GM19463 (cell line): ENCODE results near the gene CPHXL.

Experiments
- ATAC-seq: cut with Tn5 transposase; IDR thresholded peaks from one replicate; pipeline ENCODE4 v1.9.1; 2021; ENCODE audit warnings: mild to moderate bottlenecking, moderate library complexity; ENCODE audit not compliant: unreplicated experiment

The CPHXL gene

DNA sequence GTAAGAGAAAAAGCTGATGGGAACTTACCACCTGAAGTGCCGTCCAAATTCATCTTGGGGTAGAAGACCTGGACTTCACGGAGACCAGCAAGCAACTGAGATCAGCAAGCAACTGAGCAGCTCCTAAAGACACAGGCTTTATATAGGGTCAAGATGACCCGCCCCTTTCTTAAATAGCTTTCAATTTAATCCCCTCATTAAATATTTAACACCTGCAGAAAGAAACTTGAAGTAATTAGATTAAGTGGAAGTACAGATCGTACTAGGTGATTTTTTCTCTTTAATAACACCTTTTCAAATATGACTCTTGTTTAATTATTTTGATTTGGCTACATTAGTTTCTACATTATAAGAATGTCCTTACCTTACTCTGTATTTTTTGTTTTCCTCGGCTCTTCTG, at the start of gene CPHXL:
TSS of gene CPHXL (minus strand) at position 101 of the 400 bp plus-strand sequence. CDS start at position 53, 48 bp downstream.
- ATAC-seq = no peak

DNA sequence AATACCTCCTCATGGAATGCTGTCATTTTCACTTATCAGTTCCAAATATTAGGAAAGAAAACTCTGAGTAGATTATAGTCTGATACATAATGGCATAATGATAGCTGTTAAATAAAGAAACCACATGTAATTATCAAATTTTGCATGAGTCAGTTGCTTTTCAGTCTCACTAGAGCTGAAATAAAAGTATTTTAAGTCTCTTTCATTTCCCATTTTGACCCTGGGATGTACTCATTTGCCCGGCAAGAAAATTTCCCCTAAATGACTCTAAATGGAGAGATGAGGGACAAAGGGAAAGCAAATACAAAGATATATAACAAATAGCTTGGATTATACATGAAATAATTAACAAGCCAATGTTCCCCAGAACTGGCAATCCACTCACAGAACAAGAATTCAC, 47.9 kb upstream of the CPHXL start:
- ATAC-seq = no peak

DNA sequence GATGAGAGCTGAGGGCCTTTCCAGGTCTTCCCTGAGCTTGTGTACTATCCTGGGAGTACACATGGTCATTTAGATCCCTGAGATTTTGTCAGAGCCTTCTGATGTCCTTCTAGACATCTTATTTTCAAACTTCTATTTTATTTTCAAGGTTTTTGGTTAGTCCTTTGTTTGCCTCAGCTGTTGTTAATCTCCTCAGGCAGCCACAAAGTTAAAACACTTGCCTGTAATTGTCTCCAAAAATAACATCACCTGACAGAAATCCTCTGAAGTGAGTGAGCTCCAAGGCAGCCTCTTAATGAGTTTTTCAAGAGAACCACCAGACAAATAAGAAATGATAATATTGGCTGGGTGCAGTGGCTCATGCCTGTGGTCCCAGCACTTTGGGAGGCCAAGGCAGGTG, 43.8 kb upstream of the CPHXL start:
- no peak for ATAC-seq

DNA sequence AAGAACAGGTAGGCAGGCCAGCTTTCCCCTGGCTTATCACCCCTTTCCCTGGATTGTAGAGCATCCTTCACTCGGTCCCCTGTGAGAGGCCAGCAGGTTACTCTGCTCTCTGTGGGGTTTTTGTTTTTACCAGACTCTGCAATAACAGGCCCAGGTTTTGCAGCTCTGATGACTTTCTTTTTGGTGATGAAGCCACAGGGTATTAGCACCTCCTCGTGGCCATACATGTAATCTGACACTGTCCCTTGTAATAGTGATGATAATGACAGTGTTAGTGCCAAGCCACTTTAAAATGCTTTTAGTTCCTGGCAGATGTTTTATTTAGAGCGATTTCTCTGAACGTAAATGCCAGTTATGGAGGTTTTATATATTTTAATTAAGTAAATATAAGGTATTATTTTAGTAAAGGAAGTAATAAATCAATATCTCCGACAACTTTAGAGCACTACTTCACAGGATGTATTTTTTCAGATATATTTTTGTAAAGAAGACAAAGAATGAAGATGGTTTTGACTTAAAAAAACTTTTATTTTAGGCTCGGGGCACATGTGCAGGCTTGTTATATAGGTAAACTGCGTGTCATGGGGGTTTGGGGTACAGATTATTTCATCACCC, 38.0 kb upstream of the CPHXL start:
- ATAC-seq = peak; percentile 84

DNA sequence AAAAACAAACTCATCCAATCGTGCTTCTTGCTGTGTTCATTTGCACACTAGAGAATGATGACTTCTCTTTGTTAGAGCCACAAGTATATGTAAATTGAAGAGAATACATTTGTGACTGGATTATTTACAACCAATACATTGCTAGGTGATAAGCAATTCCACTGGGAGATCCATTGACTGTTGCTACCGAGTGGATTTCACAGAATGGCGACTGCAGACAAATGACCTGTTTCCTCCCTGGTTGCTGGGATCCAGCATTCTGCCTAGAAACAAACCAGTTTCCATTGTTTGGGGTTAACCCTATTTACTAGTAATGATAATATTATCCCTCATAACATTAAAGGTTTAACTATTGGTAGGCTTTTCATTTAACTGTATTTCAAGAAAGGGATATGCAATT, 36.9 kb upstream of the CPHXL start:
- ATAC-seq = no peak

DNA sequence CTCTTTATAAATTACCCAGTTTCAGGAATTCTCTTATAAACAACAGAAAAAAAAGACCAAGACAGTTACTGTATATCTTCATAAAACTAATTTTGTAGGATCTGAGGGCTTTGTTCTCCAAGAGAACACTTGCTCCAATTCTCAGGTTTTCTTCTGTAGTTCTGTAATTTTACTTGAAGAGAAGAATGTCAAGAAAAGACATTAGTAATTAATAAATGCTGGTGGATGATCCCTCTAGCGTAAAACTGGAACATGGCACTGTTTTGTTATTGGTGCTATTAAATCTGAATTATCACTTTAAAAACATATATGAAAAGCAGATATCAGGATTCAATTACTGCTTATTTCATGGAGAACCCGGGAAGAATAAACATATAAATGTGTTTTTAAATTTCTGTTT, 36.5 kb upstream of the CPHXL start:
- ATAC-seq = no peak

DNA sequence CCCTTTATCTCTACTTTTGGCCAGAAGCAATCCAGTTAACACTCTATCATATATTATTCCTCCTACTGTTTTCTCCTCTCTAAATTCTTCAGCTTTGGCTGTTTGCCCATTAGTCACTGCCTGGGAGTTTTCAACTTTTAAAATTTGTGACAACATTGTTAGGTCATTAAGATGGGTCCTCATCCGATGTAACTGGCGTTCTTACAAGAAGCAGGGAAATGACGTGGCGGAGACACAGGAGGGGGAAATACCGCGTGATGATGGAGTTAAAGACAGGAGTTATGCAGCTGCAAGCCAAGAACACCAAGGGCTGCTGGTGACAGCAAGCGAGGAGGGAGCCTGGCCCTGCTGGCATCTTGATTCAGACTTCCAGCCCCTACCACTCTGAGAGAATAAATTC, 34.8 kb upstream of the CPHXL start:
- ATAC-seq = peak; percentile 15

DNA sequence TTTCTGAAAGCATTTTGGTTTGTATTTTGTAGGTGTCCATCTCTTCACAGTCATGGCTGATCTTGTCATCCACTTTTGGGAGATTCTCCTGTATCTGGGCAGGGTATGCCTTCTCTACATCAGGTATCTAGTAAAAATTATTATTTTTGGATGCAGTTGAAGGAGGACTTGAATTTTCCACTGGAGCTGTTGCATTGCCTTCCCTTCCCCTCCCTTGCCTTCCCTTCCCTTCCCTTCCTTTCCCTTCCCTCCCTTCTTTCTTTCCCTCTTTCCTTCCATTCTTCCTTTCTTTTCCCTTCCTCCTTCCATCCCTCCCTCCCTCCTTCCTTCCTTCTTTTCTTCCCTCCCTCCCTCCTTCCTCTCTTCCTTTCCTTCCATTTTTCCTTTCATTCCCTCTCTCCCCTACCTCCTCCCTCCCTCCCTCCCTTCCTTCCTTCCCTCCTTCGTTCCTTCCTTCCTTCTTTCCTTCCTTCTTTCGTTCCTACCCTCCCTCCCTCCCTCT, 33.8 kb upstream of the CPHXL start:
- ATAC-seq = no peak

DNA sequence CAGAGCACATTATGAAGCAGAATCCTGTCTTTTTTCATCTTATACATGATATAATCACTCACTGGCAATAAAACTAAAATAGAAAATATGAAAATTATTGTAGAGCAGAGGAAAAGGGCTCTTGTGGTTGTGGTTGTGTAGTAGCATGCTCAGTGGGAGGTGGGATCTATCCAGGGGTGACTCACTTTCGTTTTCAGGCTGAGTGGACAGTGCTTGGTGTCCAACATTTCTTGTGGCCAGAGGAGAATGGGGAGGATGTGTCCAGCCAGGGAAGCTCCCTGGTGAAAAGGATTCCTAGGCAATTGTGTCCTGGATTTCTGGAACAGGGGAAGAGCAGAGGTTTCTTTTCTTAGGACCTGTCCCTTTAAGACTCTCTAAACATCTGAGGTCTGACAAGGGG, 31.9 kb upstream of the CPHXL start:
- peak; percentile 36 for ATAC-seq

DNA sequence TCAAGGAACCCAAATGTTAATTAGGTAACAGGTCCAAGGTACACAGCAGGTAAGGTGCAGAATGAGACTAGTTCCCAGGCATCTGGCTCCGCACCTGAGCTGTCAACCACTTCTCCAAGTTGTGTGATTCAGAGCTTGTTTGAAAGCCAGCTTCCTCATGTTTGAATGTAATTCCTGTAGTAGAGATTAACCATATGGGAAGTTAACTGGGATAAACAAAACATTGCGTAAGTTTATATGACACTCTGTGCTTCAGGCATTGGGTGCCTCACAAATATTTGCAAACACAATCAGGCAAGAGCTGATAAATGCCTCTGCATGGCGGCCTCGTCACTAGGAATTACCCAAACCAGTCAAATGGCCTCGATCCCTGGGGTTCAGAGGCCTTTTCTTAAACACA, 27.9 kb upstream of the CPHXL start:
- ATAC-seq = no peak

DNA sequence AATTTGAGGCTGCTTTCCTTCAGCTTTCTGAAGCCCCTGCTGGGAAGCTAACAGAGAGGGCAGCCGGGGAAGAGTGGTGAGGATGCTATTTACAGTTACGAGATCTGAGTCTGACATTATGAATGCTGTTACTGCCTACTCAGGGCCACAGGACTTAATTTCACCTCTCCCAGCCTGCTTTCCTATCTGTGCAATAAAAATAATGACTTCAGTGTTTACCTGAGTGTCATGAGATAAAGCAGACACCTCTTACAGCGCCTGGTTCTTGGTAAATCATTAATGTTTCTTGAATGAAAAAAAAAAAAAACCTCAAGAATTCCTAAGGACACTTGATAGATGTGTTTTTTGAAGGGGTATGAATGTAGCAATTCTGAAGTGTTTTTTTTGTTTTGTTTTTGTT, 24.2 kb upstream of the CPHXL start:
- ATAC-seq = no peak

DNA sequence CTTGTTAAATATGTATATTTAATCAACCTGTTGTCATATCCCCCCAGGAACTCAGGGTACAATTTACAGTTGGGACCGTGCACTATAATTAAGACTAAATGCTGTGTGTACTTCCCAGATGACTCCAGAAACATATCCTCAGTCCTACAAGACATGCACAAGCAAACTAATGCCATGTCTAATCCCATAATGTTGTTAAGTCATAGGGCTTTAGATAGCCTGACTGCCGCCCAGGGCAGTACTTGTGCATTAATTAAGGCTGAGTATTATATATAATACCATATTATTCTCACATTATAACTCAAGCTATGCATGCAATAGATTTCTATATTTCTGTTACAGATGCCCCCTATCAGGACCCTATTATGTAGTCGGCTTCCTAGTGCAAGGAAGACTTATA, 20.1 kb upstream of the CPHXL start:
- no peak for ATAC-seq

DNA sequence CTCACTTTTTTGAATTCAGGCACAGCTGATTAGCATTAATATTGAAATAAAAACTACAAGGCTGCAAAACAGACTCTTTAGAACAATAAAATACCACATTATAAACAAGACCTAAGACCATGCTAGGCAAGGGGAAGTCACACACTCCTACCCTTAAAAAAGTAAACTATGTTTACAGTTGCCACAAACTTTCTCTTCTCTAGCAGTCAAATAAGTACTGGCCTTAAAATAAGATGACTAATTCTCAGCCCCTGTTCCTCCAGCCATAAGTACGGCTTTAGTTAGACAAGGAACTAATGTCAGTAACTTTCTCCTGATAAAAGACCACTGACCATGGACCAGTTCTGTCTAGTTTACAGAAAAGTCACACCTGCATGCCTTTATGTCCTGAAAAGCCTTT, 19.5 kb upstream of the CPHXL start:
- ATAC-seq = peak; percentile 69

DNA sequence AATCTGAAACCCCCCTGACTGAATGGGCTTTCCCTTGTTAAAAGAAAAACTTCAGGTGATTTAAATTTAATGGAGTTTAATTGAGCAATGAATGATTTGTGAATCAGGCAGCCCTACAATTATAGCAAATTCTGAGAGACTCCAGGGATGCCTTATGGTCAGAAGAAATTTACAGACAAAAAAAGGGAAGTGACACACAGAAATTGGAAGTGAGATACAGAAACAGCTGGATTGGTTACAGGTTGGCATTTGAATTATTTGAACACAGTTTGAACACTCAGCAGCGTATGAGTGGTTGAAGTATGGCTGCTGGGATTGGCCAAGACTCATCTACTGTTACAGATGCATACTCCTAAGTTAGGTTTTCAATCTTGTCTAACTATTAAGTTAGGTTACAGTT, 19.0 kb upstream of the CPHXL start:
- no peak for ATAC-seq

DNA sequence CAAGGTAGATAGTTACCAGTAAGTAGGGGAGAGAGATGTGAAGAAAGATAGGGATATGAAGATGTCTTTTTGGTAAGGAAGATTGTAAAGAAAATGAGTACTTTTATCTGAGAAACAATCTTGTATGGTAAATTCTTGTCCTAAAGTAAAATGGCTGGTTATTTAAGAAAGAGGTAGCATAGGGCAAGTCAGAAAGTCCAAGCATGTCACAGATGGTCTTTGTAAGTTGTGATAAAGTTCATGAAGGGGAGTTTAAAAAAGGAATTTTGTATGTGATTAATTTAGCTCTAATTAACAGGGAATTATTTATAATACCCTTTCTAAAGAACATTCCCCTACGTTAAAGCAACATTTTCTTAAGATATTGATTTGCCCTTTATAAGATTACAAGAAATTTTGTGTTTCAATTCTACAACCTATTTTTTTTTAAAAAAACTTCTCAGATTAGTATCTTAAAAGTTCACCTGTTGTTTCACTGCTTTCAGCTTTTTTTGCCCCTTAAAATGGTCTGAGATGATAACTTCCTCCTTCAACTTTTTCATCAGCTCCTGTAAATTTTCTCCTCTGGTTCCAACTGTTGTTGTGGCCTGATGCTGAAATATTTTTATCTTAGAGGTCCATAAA, 16.2 kb upstream of the CPHXL start:
- no peak for ATAC-seq

DNA sequence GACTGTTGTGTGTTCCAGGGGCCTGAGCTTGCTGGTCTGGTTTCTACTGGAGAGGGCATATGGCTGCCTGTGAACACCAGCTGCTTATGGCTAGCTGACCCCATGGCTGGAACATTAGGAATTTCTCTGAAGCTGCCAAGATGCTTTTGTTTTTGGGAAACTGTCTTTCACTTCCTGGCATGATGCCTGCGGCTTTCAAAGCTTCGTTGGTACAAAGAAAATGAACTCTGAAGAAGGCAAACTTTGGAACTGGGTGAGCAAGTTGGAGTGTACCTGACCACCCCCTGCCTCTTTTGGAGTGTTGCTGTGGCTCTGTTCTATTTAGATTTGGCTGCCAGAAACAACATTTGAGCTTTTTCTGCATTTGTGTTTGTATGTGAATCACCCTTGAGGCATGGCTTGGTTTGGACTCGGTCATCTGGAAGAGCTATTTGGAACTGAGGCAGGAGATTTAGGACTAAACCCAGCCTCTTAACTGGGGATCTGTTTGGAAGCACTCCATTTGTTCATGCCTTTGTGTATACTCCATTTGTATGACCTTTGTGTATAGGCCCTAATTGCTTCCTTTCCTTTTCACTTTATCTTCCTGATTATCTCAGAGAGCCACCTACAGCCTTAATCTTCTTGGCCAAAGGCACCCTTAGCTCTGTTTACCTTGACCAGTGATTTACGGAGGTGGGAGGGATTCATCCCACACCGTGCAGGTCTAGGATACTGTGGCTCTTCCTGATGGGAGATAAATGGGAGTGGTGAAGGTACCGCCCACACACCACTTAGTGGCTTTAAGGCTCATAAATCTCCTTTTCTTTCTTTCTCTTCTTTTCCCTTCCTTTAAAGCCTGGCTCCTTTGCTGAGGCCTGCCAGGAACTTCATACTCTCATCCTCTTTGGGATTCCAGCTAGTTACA, 7.3 kb upstream of the CPHXL start:
- ATAC-seq = no peak

DNA sequence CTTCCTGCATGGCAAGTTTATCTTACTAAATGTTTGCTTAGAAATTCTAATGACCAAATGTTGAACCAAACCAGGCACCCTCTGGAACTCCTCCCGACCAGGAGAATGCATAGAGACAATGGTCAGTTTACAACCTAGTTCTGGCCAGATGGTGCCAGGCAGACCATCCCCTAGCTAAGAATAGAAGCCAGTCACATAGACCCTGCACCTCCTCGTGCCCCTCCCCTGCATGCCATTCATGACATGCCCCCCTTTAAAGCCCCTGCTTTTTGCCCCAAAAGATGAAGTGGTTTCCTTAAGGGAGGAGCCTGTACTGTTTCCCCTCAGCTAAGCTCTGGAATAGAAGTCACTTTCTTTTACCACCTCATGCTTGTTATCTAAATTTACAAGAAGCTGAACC, 6.6 kb upstream of the CPHXL start:
- no peak for ATAC-seq

DNA sequence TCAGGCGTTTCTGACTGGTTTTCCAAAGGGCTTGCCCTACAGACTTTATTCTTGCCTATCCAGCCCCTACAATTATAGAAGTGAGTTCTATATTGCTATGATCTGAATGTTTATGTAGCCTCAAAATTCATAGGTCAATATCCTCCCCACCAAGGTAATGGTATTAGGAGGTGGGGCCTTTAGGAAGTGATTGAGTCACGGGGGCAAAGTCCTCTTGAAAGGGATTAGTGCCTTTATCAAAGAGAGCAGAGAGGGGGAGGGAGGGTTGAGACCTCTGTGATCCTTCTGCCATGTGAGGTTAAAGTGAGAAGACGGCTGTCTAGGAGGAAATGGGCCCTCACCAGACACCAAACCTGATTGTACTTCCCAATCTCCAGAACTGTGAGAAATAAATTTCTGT, 931 bp upstream of the CPHXL start:
- no peak for ATAC-seq

DNA sequence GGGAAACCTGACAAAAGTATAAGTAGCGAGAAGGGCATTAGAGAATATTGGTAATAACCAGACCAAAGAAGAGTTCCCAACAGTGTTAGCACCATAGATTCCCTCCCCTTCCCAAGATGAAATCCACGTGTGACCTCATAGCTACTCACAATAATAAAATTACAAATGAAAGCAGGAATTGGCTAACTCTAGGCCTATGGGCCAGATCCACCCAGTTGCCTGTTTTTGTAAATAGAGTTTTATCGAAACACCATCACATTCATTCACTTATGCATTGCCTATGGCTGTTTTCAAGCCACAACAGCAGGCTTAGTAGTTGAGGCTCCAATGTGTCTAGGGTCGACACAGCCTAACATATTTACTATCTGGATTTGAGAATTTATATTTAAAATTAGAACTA, 7.8 kb downstream of the CPHXL start:
- no peak for ATAC-seq

DNA sequence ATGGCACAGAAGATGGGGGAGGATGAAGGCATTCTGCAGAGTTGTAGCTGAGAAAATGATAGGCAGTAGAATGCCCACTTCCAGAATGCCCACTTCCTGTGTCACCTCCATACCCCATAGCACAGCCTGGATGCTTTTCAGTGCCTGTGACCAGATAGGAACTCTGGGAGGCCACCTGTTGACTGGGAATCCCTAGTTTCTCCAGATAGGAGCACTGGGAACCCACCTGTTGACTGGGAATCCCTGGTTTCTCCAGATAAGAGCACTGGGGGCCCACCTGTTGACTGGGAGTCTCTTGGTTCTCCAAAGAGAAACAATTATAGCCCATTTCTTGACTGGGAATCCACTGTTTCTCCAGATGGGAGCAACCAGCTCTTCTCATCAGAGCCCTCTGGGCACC, 11.6 kb downstream of the CPHXL start:
- ATAC-seq = no peak

DNA sequence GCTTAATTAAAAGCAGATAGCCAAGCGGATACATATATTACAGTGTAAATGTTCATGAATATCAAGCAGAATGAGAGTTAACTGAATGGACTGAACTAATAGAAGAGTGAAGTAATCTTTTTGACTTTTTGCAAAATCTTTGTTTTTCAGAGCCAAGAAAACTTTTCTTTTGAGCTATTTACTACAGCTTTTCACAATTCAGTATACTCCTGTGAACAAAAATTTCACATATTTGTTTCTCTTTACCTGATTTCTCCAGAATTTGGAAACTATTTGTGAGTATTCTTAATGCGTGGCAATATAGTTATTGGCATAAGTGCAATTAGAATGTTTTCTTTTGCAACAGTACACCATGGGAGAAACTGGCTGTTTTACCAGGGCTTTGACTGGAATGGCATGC, 15.9 kb downstream of the CPHXL start:
- no peak for ATAC-seq

DNA sequence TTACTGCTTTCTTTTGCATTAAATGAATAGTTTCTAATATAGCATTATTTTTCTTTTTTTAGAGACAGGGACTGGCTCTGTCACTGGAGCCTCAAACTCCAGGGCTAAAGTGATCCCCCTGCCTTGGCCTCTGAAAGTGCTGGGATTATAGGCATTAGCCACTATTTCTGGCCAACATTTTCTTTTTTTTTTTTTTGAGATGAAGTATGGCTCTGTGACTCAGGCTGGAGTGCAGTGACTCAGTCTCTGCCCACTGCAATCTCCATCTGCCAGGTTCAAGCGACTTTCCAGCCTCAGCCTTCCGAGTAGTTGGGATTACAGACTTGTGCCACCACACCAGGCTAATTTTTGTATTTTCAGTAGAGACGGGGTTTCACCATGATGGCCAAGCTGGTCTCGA, 23.0 kb downstream of the CPHXL start:
- ATAC-seq = no peak
